Measurements from ENCODE around the gene PRSS12. TPM values are rescaled to one million over a fixed set of nuclear protein-coding genes. Genes with fewer than 3 reads are reported as not detected.
"Not testable (repeated sequence)": the region's sequence is repeated elsewhere in the genome, so short reads cannot be mapped to it uniquely, and the experiment has no call there.

The PRSS12 gene
- total and polyA plus RNA-seq, 8 donors: 0.45 to 21.7 (median 9.0) TPM

GRCh38 chr4:118307643-118308042, 45.2 kb downstream of the PRSS12 start:
- DNase-seq: peak in 1 of 2 donors; percentile 8
- no peaks in the 10 kb centered on the region for H3K4me1 ChIP-seq
- no peak overlapping the region for H3K27ac ChIP-seq
- no peaks in the 10 kb centered on the region for H3K27me3 ChIP-seq
- no peaks in the 10 kb centered on the region for H3K9me3 ChIP-seq
- H3K36me3 ChIP-seq: no peaks in the 10 kb centered on the region
- H3K4me3 ChIP-seq: no peak overlapping the region
- intact Hi-C loops (cut with DNase I; ENCODE audit: low total_unique reads): no loop called here
- 46 to 62% (median 53%) methylated on average over 2 of the region's 2 CpGs for WGBS, 5 donors
- TF ChIP-seq POLR2AphosphoS5 (IDR thresholded peaks at IDR 0.05) (no peak), EP300 (IDR thresholded peaks at IDR 0.05) (no peak), CTCF (IDR thresholded peaks at IDR 0.05) (no peak), POLR2A (IDR thresholded peaks at IDR 0.05) (no peak)

DNA sequence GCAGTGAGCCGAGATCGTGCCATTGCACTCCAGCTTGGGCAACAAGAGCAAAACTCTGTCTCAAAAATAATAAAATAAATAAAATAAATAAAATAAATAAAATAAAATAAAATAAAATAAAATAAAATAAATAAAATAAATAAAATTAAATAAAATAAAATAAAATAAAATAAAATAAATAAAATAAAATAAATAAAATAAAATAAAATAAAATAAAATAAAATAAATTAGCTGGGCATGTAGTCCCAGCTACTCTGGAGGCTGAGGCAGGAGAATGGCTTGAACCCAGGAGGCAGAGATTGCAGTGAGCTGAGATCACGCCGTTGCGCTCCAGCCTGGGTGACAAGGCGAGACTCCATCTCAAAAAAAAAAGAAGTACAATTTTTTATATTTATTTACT, 53.2 kb downstream of the PRSS12 start:
- H3K27me3 ChIP-seq, H3K4me3 ChIP-seq, H3K9me3 ChIP-seq: not testable (repeated sequence)

DNA sequence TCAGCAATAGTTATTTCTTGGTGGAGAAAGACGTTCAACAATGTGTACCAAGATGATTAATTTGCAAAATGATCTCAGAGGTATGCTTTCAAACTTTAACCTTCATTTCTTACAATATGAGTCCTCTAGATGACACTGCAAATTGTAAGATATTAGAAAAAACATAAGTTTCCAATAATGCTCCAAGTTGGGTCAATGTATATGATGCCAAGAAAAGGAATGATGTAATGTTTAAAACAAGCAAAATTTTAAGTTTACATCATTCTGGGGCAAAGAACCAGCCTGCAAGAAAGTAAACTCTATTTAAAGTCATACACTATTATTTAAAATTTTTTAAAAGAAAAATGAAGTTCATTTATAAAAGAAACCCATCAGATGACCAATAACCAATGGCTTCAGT, 56.1 kb downstream of the PRSS12 start:
- Histone ChIP-seq H3K4me1 (no peaks in the 10 kb centered on the region), H3K27me3 (no peaks in the 10 kb centered on the region), H3K9me3 (no peaks in the 10 kb centered on the region), H3K27ac (no peak overlapping the region), H3K4me3 (no peak overlapping the region), H3K36me3 (no peaks in the 10 kb centered on the region)
- no peak for DNase-seq
- intact Hi-C loops (cut with DNase I; ENCODE audit: low total_unique reads): no loop called here
- TF ChIP-seq POLR2A (IDR thresholded peaks at IDR 0.05) (no peak), POLR2AphosphoS5 (IDR thresholded peaks at IDR 0.05) (no peak), CTCF (IDR thresholded peaks at IDR 0.05) (no peak), EP300 (IDR thresholded peaks at IDR 0.05) (no peak)
- WGBS, 5 donors: 41 to 71% (median 47%) methylated on average over 1 of the region's 1 CpG

More for the DNA sequence above, 53.2 kb downstream of the PRSS12 start:
- DNase-seq; H3K27ac ChIP-seq; intact Hi-C loops (cut with DNase I; ENCODE audit: low total_unique reads); H3K36me3 ChIP-seq; H3K4me1 ChIP-seq: not testable (repeated sequence)
- WGBS, 5 donors: 92 to 100% (median 96%) methylated on average over 6 of the region's 6 CpGs

- Histone ChIP-seq H3K27me3 (no peaks in the 10 kb centered on the region), H3K36me3 (no peaks in the 10 kb centered on the region), H3K4me1 (peaks cover 0 to 4% (median 0%) of the 10 kb centered on the region in 4 donors), H3K9me3 (no peaks in the 10 kb centered on the region), H3K4me3 (no peak overlapping the region), H3K27ac (no peak overlapping the region)
- no peak for DNase-seq
- WGBS, 5 donors: 50 to 67% (median 58%) methylated on average over 2 of the region's 2 CpGs
- intact Hi-C loops (cut with DNase I; ENCODE audit: low total_unique reads): no loop called here
- TF ChIP-seq POLR2AphosphoS5 (IDR thresholded peaks at IDR 0.05) (no peak), EP300 (IDR thresholded peaks at IDR 0.05) (no peak), POLR2A (IDR thresholded peaks at IDR 0.05) (no peak), CTCF (IDR thresholded peaks at IDR 0.05) (no peak)
Observed at GRCh38 chr4:118290951-118291350, 61.9 kb downstream of the PRSS12 start.

DNA sequence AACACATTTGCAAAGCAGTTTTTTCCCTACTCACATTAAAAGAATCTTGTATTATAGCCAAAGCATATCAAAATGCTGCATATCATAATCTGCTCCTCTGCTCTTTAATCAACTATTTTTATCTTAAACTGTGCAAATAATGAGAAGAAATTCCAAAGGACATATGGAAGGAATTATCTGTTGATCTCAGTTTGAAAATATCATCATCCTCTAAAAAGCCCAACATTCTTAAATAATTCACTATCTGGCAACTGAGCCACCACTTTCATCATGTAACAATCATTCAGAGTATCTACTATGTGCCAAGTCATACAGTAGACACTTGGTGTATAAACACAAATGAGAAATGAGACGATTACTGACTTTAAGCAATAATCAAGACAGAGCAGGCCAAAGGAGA, 63.0 kb downstream of the PRSS12 start:
- WGBS, 5 donors: 19 to 51% (median 28%) methylated on average over 1 of the region's 1 CpG
- H3K4me1 ChIP-seq: peaks cover 0 to 4% (median 0%) of the 10 kb centered on the region in 4 donors

More for the DNA sequence above, 63.0 kb downstream of the PRSS12 start:
- no peaks in the 10 kb centered on the region for H3K36me3 ChIP-seq
- TF ChIP-seq POLR2A (IDR thresholded peaks at IDR 0.05): no peak
- TF ChIP-seq POLR2AphosphoS5 (IDR thresholded peaks at IDR 0.05): no peak
- no peak for TF ChIP-seq CTCF (IDR thresholded peaks at IDR 0.05)
- TF ChIP-seq EP300 (IDR thresholded peaks at IDR 0.05): no peak
- peak in 1 of 2 donors; percentile 61 for DNase-seq
- H3K4me3 ChIP-seq: no peak overlapping the region
- H3K9me3 ChIP-seq: no peaks in the 10 kb centered on the region
- H3K27ac ChIP-seq: no peak overlapping the region
- no peaks in the 10 kb centered on the region for H3K27me3 ChIP-seq
- intact Hi-C loops (cut with DNase I; ENCODE audit: low total_unique reads): no loop called here

All from stomach (tissue), 9 donors.